Measurements from ENCODE around the gene RBM26.

Gene RBM26

DNA sequence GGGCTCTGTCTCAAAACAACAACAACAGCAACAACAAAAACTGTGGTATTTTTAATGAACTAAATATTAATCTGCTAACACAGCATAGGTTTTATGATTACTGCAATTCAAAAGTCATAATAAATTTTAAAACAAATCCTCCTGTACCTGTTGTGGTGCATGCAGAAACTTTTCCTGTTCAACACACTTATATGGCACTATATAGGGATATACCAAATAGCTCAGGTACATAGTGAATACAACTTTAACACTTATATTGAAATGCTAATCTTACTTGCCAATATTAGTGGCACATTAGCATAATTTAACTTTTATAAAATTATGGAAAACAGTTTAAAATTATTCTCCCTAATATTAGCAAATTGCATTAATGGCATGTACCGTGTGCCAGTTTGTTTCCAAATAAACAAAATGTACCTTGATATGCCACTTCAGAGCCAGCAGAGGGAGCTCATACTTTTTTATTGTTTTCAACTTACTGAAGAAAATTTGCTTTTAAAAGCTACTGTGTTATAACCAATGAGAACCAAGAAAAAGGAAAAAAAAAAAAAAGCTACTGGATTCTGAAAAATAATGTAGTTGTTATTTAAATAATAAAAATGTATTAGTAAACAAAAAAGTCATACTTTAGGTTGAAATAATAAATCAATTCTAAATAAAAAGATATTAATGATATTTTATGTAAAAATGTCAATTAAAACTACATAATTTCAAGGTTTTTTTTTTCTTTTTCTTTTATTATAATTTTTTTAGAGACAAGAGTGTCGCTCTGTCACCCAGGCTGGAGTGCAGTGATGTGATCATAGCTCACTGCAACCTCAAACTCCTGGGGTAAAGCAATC is 18.0 kb upstream of the RBM26 start:
- DNase-seq: peak; percentile 54

DNA sequence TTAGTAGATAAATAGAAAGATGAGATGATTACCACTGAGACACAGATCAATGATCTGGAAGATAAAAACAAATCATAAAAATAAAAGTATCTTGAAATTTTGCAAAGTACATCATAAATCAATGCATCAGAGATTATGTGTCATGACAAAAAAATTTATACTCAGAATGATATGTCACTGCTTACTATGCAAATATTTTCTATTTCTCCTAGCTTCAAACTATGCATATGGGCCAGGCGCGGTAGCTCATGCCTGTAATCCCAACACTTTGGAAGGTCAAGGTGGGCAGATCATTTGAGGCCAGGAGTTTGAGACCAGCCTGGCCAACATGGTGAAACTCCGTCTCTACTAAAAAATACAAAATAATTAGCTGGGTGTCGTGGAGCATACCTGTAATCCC is 17.3 kb upstream of the RBM26 start:
- no peak for DNase-seq

DNA sequence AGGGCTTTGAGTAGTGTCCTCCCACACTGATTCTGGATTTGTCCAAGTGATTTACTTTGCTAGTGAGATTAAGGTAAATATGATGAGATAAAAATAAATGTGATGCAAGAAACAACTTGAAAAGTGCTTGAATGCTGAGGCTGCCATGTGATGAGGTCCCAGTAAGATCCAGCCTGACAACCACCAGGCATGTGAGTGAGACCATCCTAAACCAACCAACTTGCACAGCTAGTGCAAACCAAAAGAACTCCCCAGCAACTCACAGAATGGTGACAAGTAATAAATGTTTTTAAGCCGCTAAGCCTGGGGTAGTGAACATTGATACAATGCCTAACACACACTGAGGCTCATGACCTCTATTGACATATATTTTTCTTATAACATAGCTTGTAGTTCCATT is 13.3 kb upstream of the RBM26 start:
- DNase-seq: no peak

DNA sequence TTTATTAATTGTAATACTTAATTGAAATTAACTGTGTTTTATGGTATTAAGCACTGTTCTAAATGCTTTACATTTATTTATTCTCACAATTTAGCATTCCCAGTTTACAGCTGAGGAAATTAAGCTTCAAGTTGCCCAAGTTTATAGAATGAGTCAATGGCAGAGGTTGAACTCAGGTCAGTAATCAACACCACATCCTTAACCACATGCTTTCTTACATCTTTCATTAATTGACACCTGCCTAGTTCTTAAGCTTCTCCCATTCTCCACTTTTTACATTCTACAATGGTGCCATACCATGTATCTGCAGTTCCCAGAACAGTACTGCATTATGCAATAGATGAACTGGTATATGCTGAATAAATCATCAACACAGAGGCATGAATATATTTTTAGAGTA is 11.7 kb upstream of the RBM26 start:
- no peak for DNase-seq

DNA sequence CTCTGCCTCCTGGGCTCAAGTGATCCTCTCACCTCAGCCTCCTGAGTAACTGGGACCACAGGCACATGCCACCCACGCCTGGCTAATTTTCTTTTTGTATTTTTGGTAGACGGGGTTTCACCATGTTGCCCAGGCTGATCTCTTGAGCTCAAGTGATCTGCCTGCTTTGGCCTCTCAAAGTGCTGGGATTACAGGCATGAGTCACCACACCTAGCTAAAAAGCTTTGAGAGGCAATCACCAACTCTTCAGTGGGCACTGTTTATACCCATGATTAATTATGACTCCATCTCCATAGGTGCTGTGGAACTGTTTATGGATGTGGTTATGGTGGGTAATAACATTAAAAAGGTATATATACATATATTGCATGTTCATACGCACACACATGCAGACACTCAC is 7.5 kb upstream of the RBM26 start:
- no peak for DNase-seq

DNA sequence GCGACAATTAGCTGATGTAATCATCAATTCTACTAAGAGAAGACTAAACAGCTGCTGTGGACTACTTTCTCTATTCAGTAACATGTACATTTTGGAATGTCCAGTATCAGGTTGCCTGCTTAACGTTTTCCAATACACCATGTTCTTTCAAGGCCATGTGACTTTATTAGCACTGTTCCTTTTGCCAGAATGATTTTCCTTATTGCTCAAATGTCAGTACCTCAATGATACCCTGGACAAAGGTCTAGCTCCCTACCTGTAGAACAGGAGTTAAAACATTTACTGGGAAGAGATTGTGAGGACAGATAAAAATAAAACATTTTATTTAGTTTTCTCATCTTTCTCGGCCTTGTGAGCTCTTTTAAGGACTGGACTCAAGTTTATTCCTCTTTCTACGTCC is 3.8 kb upstream of the RBM26 start:
- no peak for DNase-seq

DNA sequence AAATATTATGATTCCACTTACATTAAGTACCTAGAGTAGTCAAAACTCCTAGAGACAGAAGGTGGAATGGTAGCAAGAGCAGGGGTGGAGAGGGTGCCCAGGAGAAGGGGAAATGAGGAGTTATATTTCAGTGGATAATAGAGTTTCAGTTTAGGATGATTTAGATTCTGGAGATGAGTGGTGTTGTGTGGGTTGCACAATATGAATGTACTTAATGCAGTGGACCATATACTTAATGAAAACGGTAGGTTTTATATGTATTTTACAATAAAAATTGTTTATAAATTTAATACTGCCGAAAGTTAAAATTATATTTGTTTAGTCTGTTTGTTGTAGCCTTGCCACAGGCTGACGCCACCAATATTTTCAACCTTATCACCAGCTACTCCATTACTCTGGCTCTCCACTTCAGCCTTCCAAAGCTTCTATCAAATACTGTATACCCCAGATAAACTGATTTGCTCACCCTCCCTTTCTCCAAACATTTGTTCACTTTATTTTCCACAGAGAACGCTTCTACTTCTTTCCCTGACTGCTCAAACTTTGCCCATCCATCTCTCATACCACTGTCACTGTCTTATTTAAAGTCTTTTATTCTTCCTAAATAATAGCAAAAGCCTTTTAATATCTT is 1.4 kb upstream of the RBM26 start:
- peak; percentile 32 for DNase-seq

DNA sequence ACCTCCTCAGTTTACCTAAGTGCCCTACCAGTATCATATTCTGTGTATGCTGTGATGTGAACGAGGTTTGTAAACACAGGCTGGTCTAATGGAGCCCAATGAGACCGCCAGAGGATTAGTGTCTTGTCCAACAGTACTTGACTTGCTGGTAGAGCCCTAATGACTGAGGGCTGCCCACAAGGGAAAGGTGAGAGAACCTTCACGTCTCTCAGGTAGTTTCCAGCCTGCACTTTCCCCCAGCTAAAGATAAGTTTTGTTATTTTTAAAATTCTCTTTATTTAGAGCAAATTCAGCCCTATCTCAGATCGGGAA is 498 bp upstream of the RBM26 start:
- DNase-seq: no peak

DNA sequence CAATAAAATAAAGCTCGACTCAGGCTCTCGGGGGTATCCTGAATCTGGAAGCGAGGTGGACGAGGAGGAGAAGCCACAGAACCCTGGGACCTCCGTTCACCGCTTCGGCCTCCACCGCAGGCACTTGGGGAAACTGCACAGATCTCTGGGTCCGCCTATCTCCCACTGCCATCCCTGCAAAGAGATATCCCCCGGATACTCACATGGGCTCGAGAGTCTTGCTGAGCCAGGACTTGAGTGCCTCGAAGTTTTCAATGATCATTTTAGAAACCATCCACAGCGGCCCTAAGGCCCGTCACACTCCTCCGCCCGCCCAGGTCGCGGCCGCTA is 589 bp downstream of the RBM26 start:
- no peak for DNase-seq

DNA sequence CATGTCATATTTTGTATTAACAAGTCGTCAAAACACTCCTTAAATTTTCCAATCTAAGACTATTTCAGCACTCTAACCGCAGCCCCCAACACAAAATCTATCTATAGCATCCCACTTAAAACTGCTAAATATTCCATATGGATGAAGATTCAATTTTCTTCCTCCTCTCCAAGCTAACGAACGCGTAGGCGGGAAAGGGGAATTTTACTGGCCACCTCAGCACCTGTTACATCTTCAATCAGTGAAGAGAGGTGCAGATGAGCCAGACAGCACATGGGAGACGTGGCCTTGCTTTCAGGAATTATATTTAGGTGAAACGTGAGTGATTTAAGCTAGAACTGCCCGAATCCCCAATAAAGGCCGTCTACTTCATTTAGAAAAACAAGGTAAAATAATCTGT is 1.1 kb downstream of the RBM26 start:
- peak; percentile 33 for DNase-seq

DNA sequence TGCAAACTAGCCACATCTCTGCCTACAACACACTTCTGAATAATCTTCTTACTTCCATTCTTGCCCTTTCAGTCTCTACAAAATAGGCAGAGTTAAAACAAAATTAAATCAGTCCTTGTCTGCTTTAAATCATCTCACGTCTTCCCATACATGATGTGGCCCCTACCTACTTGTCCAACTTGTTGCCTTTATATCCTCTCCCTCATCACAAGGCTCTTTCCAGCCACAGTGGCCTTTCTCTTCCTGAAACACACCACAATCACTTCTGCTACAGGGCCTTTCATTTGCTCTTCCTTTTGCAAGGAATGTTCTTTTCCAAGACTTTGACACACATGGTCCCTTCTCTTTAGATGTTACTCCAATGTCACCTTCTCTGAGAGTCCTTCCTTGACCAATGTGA is 1.7 kb downstream of the RBM26 start:
- no peak for DNase-seq

DNA sequence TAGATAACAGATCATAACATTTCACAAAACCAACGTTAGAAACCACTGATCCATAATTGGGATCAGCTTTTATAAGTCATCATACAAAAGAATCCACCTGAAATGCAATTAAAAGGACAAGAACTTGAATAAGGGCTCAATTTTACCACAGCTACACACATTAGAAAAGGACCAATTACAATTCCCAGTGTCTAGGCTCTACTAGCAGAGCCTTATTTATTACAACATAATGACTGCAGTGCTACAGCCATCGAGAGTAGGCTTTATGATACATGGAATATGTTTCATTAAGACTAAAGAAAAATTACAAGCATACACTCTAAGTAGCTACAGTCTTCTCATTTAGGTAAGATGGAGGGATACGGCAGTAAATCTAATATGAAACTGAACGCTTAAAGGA is 2.9 kb downstream of the RBM26 start:
- no peak for DNase-seq

DNA sequence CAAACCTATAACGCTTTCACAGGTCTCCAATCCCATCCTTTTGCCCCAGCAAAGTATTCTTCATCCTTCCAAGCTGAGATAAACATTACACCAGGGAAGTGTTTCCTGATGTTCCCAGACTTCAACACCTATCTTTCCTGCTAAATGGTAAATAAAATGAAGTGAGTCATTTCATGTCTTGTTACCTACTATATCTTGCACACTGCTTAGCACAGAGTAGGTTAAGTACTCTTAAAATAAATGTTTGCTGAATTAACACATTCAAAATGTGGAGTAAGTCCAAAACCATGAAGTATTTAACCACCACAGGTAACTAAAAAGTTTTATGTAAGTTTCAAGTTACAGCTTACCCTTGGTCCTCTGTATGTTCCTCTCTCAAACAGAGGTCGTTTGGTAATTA is 3.4 kb downstream of the RBM26 start:
- DNase-seq: no peak

DNA sequence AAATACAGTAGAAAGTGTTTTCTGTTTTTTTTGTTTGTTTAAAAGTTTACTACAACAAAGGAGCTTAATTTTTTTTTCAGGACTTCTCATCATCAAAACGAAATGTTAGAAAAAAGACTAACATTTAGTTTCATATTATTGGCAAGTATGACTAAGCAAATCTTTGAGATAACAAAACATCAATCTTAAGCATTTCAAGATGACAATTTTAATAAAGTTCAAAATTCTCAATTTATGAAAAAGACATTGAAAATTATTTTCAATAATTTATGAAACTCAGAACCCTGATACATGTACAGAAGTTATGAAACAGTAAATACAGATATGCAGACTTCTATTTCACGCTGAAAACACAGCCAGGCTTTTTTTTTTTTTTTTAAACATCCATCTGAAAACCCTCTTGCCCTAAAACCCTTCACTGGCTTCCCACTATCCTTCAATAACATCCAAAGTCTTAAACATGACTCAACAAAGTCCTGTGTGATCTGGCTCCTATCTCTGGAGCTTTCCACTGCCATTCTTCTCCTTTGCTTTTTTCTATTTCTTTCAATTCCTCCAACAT is 3.9 kb downstream of the RBM26 start:
- no peak for DNase-seq

DNA sequence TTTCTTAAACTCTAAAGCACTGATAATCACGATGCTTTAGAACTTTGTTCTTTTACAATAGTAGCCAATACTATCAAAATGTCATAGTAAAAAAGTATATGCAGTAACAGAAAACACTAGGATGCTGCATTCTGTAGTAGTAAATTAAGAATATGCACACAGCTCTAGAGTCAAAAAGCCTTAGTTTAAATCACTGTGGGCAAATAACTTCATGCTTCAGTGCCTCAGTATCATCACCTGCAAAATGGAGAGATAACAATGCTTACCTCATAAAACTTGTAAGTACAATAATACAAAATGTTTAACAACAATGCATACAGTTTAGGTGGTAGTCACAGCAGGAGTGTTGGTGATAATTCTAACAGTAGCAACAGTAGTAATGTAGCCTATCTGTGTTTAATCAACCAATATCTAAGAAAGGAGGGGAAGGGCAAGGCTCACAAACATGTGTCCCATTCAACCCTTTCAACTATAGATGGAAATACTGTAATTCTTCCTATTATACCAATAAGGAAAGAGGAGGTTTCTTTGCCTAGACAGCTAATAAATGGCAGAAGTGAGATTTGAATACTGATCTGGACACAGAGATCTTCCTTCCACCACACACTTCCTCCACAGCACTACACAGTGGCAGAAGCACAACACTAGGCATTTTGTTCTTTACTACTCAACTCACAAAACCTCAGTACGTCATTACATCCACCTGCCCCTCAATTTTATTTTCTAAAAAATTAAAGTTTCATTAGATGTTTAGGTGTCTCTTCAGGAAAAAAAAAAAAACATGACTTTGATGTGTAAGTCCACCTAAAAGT is 4.6 kb downstream of the RBM26 start:
- DNase-seq: peak; percentile 58

DNA sequence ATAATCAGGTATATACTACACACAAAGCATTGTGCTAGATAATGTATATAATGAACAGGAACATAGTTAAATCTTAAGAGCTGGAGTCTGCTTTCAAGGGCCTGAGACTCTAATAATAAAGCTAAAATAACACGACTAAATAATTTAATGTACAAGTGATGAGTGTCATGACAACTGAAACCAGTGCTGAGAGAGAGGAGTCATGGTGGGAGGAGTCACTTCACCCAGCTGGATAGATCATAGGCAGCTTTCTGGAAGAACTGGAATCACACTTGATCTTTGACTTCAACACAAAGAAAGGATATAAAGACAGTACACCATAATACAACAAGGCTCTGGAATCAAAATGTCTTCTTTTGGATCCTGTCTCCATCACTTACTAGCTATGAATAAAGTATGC is 7.1 kb downstream of the RBM26 start:
- DNase-seq: no peak

DNA sequence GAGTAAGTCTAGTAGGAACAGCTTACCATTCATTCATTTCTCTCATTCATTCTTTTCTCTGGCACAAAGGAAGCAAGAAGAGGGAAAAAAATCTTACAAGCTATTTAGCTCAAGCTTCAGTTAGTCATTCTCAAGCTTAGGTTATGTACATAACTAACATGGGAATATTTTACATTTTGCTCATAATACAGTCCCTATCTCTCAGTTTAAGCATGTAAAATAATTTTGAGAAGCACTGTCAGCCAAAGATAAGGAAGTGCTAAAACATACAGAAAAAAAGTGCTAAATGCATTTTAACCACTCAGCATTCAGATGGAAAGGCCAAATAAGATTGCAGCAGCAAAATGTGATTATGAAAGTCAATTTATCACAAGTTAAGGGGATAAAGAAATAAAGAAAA is 7.9 kb downstream of the RBM26 start:
- no peak for DNase-seq

DNA sequence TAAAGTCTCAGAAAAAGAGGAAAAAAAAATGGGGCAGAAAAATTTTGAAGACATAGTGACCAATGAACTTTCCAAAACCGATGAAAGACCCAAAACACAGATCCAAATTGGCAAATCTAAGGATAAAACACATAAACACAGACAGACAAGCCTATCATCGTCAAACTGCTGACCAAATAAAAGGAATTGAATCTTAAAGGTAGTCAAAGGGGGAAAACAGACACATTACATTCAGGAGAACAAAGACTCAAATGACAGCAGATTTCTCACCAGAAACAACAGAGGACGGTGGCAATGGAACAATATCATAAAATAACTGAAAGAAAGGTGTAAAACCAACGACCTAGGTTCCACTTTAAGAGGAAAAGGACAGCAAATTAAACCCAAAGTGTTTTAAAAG is 10.2 kb downstream of the RBM26 start:
- DNase-seq: no peak

DNA sequence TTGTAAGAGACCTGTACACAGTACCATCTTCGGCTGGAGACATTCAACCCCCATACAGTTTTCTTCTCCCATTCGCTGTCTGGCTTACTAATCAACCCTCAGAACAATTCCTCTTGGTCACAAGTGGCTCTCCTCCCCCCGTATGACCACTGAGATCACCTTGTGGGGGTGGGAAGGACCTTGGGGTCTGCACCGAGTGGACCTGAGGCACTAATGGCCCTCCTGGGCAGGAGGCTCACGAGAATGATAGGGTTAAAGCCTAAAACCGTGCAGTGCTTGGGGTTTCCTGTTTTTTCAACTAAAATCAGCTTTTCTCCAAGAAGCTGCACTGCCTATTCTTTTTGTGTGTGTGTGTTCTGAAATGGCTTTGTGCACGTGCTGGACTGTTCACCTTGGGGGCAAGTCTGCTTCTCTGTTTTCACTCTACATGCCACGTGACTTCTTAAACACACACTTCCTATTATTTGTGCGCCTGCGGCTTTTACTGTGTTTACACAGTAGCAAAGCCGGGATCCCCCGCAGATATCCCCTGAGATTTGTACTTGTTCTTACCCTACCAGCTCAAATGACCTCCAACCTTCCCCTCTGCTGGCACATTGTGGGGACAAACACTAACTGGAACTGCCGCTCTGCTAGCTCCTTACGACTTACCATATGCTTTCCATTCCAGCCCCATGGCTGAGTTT is 12.3 kb downstream of the RBM26 start:
- DNase-seq: peak; percentile 39

DNA sequence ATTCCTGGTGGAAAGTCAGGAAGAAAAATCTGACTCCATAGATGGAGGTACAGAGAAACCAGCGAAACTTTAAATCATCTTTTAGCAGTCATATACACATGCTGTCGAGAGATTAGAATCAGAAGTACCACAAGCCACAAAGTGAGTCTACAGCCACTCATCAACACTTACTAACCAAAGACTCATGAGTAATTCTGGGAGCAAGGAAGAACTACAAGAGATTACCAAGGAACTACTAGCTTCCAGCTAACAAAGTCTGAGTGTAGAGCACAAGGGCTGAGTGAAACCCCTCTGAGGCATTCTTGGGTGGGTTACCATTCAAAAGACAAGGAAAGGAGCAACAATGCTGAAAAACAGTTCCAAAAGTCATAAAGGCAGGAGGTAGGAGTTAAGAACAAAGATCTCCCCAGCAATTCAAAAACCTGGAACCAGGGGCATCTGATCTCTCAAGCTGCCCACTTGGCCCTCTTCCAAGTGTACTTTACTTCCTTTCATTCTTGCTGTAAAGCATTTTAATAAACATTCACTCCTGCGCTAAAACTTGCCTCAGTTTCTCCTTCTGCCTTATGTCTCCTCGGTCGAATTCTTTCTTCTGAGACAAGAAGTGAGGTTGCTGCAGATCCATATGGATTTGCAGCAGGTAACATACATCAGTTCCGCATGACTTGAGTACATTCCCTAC is 13.0 kb downstream of the RBM26 start:
- peak; percentile 80 for DNase-seq

DNA sequence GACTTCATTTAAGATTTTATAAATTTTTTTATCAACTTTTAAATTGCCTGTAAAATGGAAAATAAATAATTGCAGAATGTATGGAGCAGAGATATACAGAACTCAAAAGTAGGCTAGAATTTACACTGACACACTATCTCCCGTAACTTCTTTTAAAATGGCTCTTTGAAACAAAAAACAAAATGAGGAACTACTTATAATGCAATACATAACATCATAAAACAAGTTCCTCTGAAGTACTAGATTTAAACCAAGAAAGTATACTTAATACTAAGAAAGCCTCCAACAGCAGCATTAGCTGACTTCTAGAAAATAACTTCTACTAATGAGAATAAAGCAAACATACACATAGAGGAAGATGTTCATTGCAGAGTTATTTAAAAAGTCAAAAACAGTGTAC is 17.0 kb downstream of the RBM26 start:
- no peak for DNase-seq

DNA sequence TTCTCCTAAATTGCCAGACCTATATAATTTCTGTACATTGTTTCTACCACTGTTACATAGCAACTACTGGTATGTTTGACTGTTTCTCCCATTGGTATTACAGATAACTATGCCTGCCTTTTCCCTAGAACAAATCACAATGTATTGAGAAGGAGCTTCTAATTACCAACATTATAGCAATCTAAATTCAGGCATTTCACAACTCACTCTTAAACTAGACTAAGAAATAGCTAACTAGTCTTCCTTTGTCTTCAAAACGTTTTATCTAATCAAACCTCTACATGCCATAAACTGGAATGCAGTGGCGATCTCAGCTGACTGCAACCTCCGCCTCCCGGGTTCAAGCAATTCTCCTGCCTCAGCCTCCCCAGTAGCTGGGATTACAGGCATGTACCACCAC is 18.2 kb downstream of the RBM26 start:
- DNase-seq: no peak
